GM19193 (cell line): ENCODE results near the gene L1CAM.

ENCODE experiments used
- POLR2A ChIP-seq: IDR thresholded peaks from 4 replicates; pipeline ENCODE4 v1.6.1; 2011; ENCODE audit not compliant: insufficient read depth, insufficient read length; ENCODE audit errors: extremely low read depth

The L1CAM gene

GRCh38 chrX:153900831-153901752 lies 15.1 kb upstream of the L1CAM start:
- TF ChIP-seq POLR2A: no peak

GRCh38 chrX:153897899-153898298 lies 11.9 kb upstream of the L1CAM start:
- no peak for TF ChIP-seq POLR2A

- TF ChIP-seq POLR2A: no peak
Observed at GRCh38 chrX:153889123-153889522, 3.1 kb upstream of the L1CAM start.

GRCh38 chrX:153888344-153888743 lies 2.4 kb upstream of the L1CAM start:
- no peak for TF ChIP-seq POLR2A

GRCh38 chrX:153887385-153887784 lies 1.4 kb upstream of the L1CAM start:
- no peak for TF ChIP-seq POLR2A

GRCh38 chrX:153886915-153887314 lies 942 bp upstream of the L1CAM start:
- TF ChIP-seq POLR2A: no peak

GRCh38 chrX:153885208-153885787 lies 675 bp downstream of the L1CAM start:
- no peak for TF ChIP-seq POLR2A

- TF ChIP-seq POLR2A: no peak
Observed at GRCh38 chrX:153884590-153884989, 1.4 kb downstream of the L1CAM start.

- TF ChIP-seq POLR2A: no peak
Observed at GRCh38 chrX:153884136-153884535, 1.8 kb downstream of the L1CAM start.

GRCh38 chrX:153883163-153883843 lies 2.7 kb downstream of the L1CAM start:
- TF ChIP-seq POLR2A: no peak

GRCh38 chrX:153882557-153882956 lies 3.4 kb downstream of the L1CAM start:
- TF ChIP-seq POLR2A: no peak

GRCh38 chrX:153882086-153882498 lies 3.9 kb downstream of the L1CAM start:
- no peak for TF ChIP-seq POLR2A

GRCh38 chrX:153881281-153881680 lies 4.7 kb downstream of the L1CAM start:
- TF ChIP-seq POLR2A: no peak

GRCh38 chrX:153880440-153880815 lies 5.5 kb downstream of the L1CAM start:
- no peak for TF ChIP-seq POLR2A

GRCh38 chrX:153879741-153880439 lies 6.1 kb downstream of the L1CAM start:
- TF ChIP-seq POLR2A: no peak
